A549 (cell line): ENCODE measurements around the gene PRX. TPM values are rescaled to one million over a fixed set of nuclear protein-coding genes. Genes with fewer than 3 reads are reported as not detected.

Experiments used
- BCL3 ChIP-seq: fragments of >200 bp; sonication (Bioruptor Twin); formaldehyde crosslinking; IDR thresholded peaks from 3 replicates; pipeline ENCODE4 v1.6.1; 2016
- CBX2 ChIP-seq: fragments of 200-600 bp; sonication (generic); IDR thresholded peaks from 2 replicates; pipeline ENCODE4 v1.6.1; 2016; ENCODE audit warnings: low read depth, mild to moderate bottlenecking, borderline replicate concordance
- CBX8 ChIP-seq: fragments of 200-600 bp; sonication (generic); IDR thresholded peaks from 2 replicates; pipeline ENCODE4 v1.6.1; 2016
- EP300 ChIP-seq, 2 experiments: fragments of >200 bp; sonication (Bioruptor Twin); formaldehyde crosslinking; IDR thresholded peaks; 2 replicates in 1 of 2; 3 replicates in 1 of 2; pipeline ENCODE4 v1.6.1; 2016 to 2017
- ESRRA ChIP-seq: fragments of 150-350 bp; IDR thresholded peaks from 2 replicates; pipeline ENCODE4 v1.6.1; 2014; ENCODE audit warnings: mild to moderate bottlenecking, low read length, borderline replicate concordance
- FOSB ChIP-seq: fragments of 250-450 bp; sonication (Bioruptor Pico); IDR thresholded peaks from 2 replicates; pipeline ENCODE4 v1.5.0; 2020; ENCODE audit warnings: mild to moderate bottlenecking, moderate library complexity
- FOSL2 ChIP-seq, 2 experiments: fragments of 450-650 bp in 1 of 2; fragments of >200 bp in 1 of 2; sonication (Bioruptor Twin) in 1 of 2; formaldehyde crosslinking; IDR thresholded peaks; 2 replicates each; pipeline versions ENCODE4 v1.5.0 to v1.6.1; 2016 to 2020; ENCODE audit warnings: mild to moderate bottlenecking in 1 of 2, moderate library complexity in 1 of 2
- FOXS1 ChIP-seq: fragments of 250-450 bp; sonication (Bioruptor Pico); IDR thresholded peaks from 2 replicates; pipeline ENCODE4 v1.5.0; 2020; ENCODE audit warnings: mild to moderate bottlenecking, moderate library complexity
- GATA3 ChIP-seq: IDR thresholded peaks from 2 replicates; pipeline ENCODE4 v1.6.1; 2012; ENCODE audit warnings: borderline replicate concordance
- HES2 ChIP-seq: fragments of >200 bp; sonication (Bioruptor Twin); formaldehyde crosslinking; IDR thresholded peaks from 2 replicates; pipeline ENCODE4 v1.6.1; 2016
- HOXA7 ChIP-seq: fragments of 250-450 bp; sonication (Bioruptor Pico); IDR thresholded peaks from 2 replicates; pipeline ENCODE4 v1.5.0; 2020; ENCODE audit warnings: mild to moderate bottlenecking, moderate library complexity
- HOXB13 ChIP-seq: fragments of 250-450 bp; sonication (Bioruptor Pico); IDR thresholded peaks from 2 replicates; pipeline ENCODE4 v1.5.0; 2020; ENCODE audit warnings: low read depth, mild to moderate bottlenecking, moderate library complexity
- HOXB5 ChIP-seq: fragments of 250-450 bp; sonication (Bioruptor Pico); IDR thresholded peaks from 2 replicates; pipeline ENCODE4 v1.5.0; 2020; ENCODE audit warnings: mild to moderate bottlenecking, moderate library complexity
- JUN ChIP-seq, 2 experiments: fragments of >200 bp; sonication (Bioruptor Twin); formaldehyde crosslinking; IDR thresholded peaks; 2 replicates in 1 of 2; 3 replicates in 1 of 2; pipeline ENCODE4 v1.6.1; 2016 to 2017
- JUNB ChIP-seq: fragments of >200 bp; sonication (Bioruptor Twin); formaldehyde crosslinking; IDR thresholded peaks from 2 replicates; pipeline ENCODE4 v1.6.1; 2016
- KDM1A ChIP-seq: fragments of 200-600 bp; sonication (generic); IDR thresholded peaks from 2 replicates; pipeline ENCODE4 v1.6.1; 2016; ENCODE audit warnings: low read depth, mild to moderate bottlenecking
- KDM5A ChIP-seq: fragments of 200-600 bp; sonication (generic); IDR thresholded peaks from 2 replicates; pipeline ENCODE4 v1.6.1; 2016; ENCODE audit warnings: antibody characterized with exemption, mild to moderate bottlenecking
- MAFK ChIP-seq: fragments of 450-650 bp; IDR thresholded peaks from 2 replicates; pipeline ENCODE4 v1.6.1; 2014; ENCODE audit not compliant: partially characterized antibody
- MAZ ChIP-seq: fragments of 150-350 bp; IDR thresholded peaks from 2 replicates; pipeline ENCODE4 v1.6.1; 2014; ENCODE audit warnings: antibody characterized with exemption, low read depth, low read length, borderline replicate concordance
- NPAS2 ChIP-seq: fragments of 250-450 bp; sonication (Bioruptor Pico); IDR thresholded peaks from 2 replicates; pipeline ENCODE4 v1.8.0; 2022; ENCODE audit warnings: mild to moderate bottlenecking, moderate library complexity, borderline replicate concordance
- NR3C1 ChIP-seq: fragments of >200 bp; sonication (Bioruptor Twin); formaldehyde crosslinking; IDR thresholded peaks from 3 replicates; pipeline ENCODE4 v1.6.1; 2017
- PHF8 ChIP-seq: fragments of 200-600 bp; sonication (generic); IDR thresholded peaks from 2 replicates; pipeline ENCODE4 v1.6.1; 2016; ENCODE audit warnings: low read depth, mild to moderate bottlenecking, antibody characterized with exemption, moderate library complexity, borderline replicate concordance
- POLR2A ChIP-seq: IDR thresholded peaks from 2 replicates; pipeline ENCODE4 v1.6.1; 2012; ENCODE audit warnings: mild to moderate bottlenecking, low read length
- POLR2AphosphoS2 ChIP-seq: conservative IDR thresholded peaks from 2 replicates; pipeline ENCODE4 v1.6.1; 2012; ENCODE audit warnings: low read length, improper control_type of control experiment, inconsistent platforms
- RAD21 ChIP-seq, 2 experiments: fragments of >200 bp in 1 of 2; sonication (Bioruptor Twin) in 1 of 2; formaldehyde crosslinking in 1 of 2; IDR thresholded peaks in 1 of 2; conservative IDR thresholded peaks in 1 of 2; 2 replicates in 1 of 2; 3 replicates in 1 of 2; pipeline ENCODE4 v1.6.1; 2012 to 2018; ENCODE audit warnings: inconsistent platforms in 1 of 2
- RARB ChIP-seq: fragments of 250-450 bp; sonication (Bioruptor Pico); IDR thresholded peaks from 2 replicates; pipeline ENCODE4 v1.8.0; 2021; ENCODE audit warnings: mild to moderate bottlenecking, moderate library complexity
- REST ChIP-seq: fragments of 200-600 bp; sonication (generic); IDR thresholded peaks from 2 replicates; pipeline ENCODE4 v1.6.1; 2016; ENCODE audit warnings: antibody characterized with exemption, mild to moderate bottlenecking, moderate library complexity
- RFX5 ChIP-seq: fragments of 450-650 bp; IDR thresholded peaks from 2 replicates; pipeline ENCODE4 v1.7.1; 2014; ENCODE audit warnings: antibody characterized with exemption, mild to moderate bottlenecking, moderate library complexity
- RNF2 ChIP-seq: fragments of 200-600 bp; sonication (generic); IDR thresholded peaks from 2 replicates; pipeline ENCODE4 v1.6.1; 2016; ENCODE audit warnings: low read depth, mild to moderate bottlenecking, antibody characterized with exemption, moderate library complexity, borderline replicate concordance
- SMC3 ChIP-seq: fragments of >200 bp; sonication (Bioruptor Twin); formaldehyde crosslinking; IDR thresholded peaks from 3 replicates; pipeline ENCODE4 v1.6.1; 2018; ENCODE audit warnings: inconsistent platforms
- SREBF2 ChIP-seq: fragments of 450-650 bp; IDR thresholded peaks from 2 replicates; pipeline ENCODE4 v1.6.1; 2014; ENCODE audit warnings: mild to moderate bottlenecking, moderate library complexity
- TP53 ChIP-seq: fragments of 250-450 bp; sonication (Bioruptor Pico); IDR thresholded peaks from 2 replicates; pipeline ENCODE4 v1.5.0; 2021; ENCODE audit warnings: mild to moderate bottlenecking, moderate library complexity
- ZC3H11A ChIP-seq: fragments of 450-650 bp; IDR thresholded peaks from 2 replicates; pipeline ENCODE4 v1.6.1; 2014; ENCODE audit warnings: antibody characterized with exemption, mild to moderate bottlenecking
- ZSCAN20 ChIP-seq: fragments of 250-450 bp; sonication (Bioruptor Pico); IDR thresholded peaks from 2 replicates; pipeline ENCODE4 v1.8.0; 2022; ENCODE audit warnings: mild to moderate bottlenecking, moderate library complexity
- polyA plus RNA-seq, 4 experiments: library from polyadenylated mRNA; depleted of rRNA in 3 of 4; stranded (reverse); fragments of >200 nt; fragmentation: RNase III in 1 of 4; extraction: RNeasy Plus Mini Kit Qiagen cat#74134 plus additional on column Dnase treatment in 1 of 4; gene quantifications; 2 replicates in 3 of 4; 3 replicates in 1 of 4; pipeline ENCODE4 v1.2.3, GENCODE V29; 2011 to 2017
- TF ChIP-seq, protein P1 (sequence below): fragments of 150-350 bp; IDR thresholded peaks from 2 replicates; pipeline ENCODE4 v1.6.1; 2014; ENCODE audit warnings: low read depth, mild to moderate bottlenecking, low read length
- TF ChIP-seq, protein P2 (sequence below): fragments of 450-650 bp; IDR thresholded peaks from 2 replicates; pipeline ENCODE4 v1.6.1; 2014; ENCODE audit warnings: antibody characterized with exemption

Gene PRX
- polyA plus RNA-seq, 2 of the 4 experiments (the other 2 are of a cell fraction): 1.6 to 1.8 TPM

GRCh38 chr19:40433391-40434216 is 20.4 kb upstream of the PRX start (continued):
- TF ChIP-seq RFX5 (no peak), KDM1A (no peak), FOSL2 (IDR thresholded peaks at IDR 0.05) (no peak), FOSL2 (CRISPR knock-in tag; IDR thresholded peaks at IDR 0.05) (peak; percentile 38; the same call in 1 of the 2 replicates), NPAS2 (no peak; the same call in 1 of the 2 replicates), FOXS1 (CRISPR knock-in tag) (no peak), FOSB (CRISPR knock-in tag) (peak; percentile 83), RARB (CRISPR knock-in tag) (no peak), PHF8 (peak; percentile 86; the same call in 1 of the 2 replicates), HOXA7 (CRISPR knock-in tag) (0 out of 2 replicates have a peak, but pooled peaks have one; percentile 52), MAFK (no peak), SMC3 (peak; percentile 45), JUN (IDR thresholded peaks at IDR 0.05) (peak; percentile 40 to 97; a peak in 4 of 5 replicates), KDM5A (no peak), RNF2 (no peak), ESRRA (0 out of 2 replicates have a peak, but pooled peaks have one; percentile 14), CBX8 (no peak), TP53 (peak; percentile 84; the same call in 1 of the 2 replicates), REST (no peak), POLR2A (peak; percentile 90), EP300 (IDR thresholded peaks at IDR 0.05) (no peak), ZC3H11A (no peak), RAD21 (conservative IDR thresholded peaks at IDR 0.05 in 1 of 2, IDR thresholded peaks at IDR 0.05 in 1 of 2) (no peak; a peak in 1 of 5 replicates), POLR2AphosphoS2 (no peak), HOXB5 (CRISPR knock-in tag) (peak; percentile 84; the same call in 1 of the 2 replicates), HES2 (no peak), GATA3 (no peak; the same call in 1 of the 2 replicates), NR3C1 (no peak), SREBF2 (no peak), HOXB13 (CRISPR knock-in tag) (peak; percentile 56; the same call in 1 of the 2 replicates), MAZ (peak; percentile 95), CBX2 (no peak), BCL3 (peak; percentile 93), JUNB (no peak), ZSCAN20 (CRISPR knock-in tag) (no peak)
- TF ChIP-seq, protein P1, sequence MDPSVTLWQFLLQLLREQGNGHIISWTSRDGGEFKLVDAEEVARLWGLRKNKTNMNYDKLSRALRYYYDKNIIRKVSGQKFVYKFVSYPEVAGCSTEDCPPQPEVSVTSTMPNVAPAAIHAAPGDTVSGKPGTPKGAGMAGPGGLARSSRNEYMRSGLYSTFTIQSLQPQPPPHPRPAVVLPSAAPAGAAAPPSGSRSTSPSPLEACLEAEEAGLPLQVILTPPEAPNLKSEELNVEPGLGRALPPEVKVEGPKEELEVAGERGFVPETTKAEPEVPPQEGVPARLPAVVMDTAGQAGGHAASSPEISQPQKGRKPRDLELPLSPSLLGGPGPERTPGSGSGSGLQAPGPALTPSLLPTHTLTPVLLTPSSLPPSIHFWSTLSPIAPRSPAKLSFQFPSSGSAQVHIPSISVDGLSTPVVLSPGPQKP: no peak
- TF ChIP-seq, protein P2, sequence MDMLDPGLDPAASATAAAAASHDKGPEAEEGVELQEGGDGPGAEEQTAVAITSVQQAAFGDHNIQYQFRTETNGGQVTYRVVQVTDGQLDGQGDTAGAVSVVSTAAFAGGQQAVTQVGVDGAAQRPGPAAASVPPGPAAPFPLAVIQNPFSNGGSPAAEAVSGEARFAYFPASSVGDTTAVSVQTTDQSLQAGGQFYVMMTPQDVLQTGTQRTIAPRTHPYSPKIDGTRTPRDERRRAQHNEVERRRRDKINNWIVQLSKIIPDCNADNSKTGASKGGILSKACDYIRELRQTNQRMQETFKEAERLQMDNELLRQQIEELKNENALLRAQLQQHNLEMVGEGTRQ: no peak
